ENCODE data around the gene RPIA. TPM values are rescaled to one million over a fixed set of nuclear protein-coding genes. Genes with fewer than 3 reads are reported as not detected.
A peak's percentile ranks its signal among the peaks of the same experiment; 100 is the strongest.

The RPIA gene
- total RNA-seq, 1 experiment from 2014 or later = 18.2 TPM

GRCh38 chr2:88659538-88659915 is 31.9 kb upstream of the RPIA start:
- no peaks in the 10 kb centered on the region for H3K36me3 ChIP-seq (ENCODE audit: control insufficient read depth, insufficient read depth, low read length)
- in situ Hi-C loops (cut with HindIII; ENCODE audit: low pct_unique_long_range_greater_than_20kb, low sequenced_read_pairs) = no loop called here
- ATAC-seq = peak; percentile 65; the same call in 1 of the 2 replicates
- DNase-seq (ENCODE audit: low read depth, low spot score) = no peak
- H3K4me3 ChIP-seq (ENCODE audit: low read depth in 2 of 2, low read length in 2 of 2) = peak overlapping the region in 1 of 2 experiments; percentile 26; a peak in 2 of 4 replicates
- H3K4me1 ChIP-seq (ENCODE audit: control insufficient read depth, insufficient read depth, low read length) = peaks cover 4% of the 10 kb centered on the region; the same call in 1 of the 2 replicates
- H3K27ac ChIP-seq (ENCODE audit: low read length) = no peak overlapping the region
- ChIA-PET CTCF (interaction anchor here (0.7 kb wide), 1 partner anchor 12 kb away, joined by 3 read pairs; no protein-coding TSS in a partner anchor), POLR2A (interaction anchor here (0.5 kb wide), 1 partner anchor 90 kb away, joined by 3 read pairs; no protein-coding TSS in a partner anchor)
- no peaks in the 10 kb centered on the region for H3K9me3 ChIP-seq (ENCODE audit: control insufficient read depth, insufficient read depth, low read depth, low read length)
- intact Hi-C loops (cut with micrococcal nuclease; ENCODE audit: unreplicated experiment) = no loop called here
- no peaks in the 10 kb centered on the region for H3K27me3 ChIP-seq (ENCODE audit: control insufficient read depth, insufficient read depth, low read length)
- TF ChIP-seq REST (IDR thresholded peaks at IDR 0.05; ENCODE audit: insufficient read depth in 1 of 2, low read depth in 2 of 2, low read length in 1 of 2) (no peak), SIN3A (IDR thresholded peaks at IDR 0.05; ENCODE audit: borderline replicate concordance, insufficient read depth, low read depth, low read length) (no peak), CTCF (IDR thresholded peaks at IDR 0.05) (no peak), POLR2AphosphoS5 (IDR thresholded peaks at IDR 0.05; ENCODE audit: low read depth, low read length) (no peak), TCF7L2 (IDR thresholded peaks at IDR 0.05; ENCODE audit: low read depth, low read length) (no peak)
- no TSS peak for BruUV-seq (replicated peaks)

- POLR2A ChIA-PET = no interaction called here
- CTCF ChIA-PET = no interaction called here
- in situ Hi-C loops (cut with HindIII; ENCODE audit: low pct_unique_long_range_greater_than_20kb, low sequenced_read_pairs) (no loop called here), intact Hi-C loops (cut with micrococcal nuclease; ENCODE audit: unreplicated experiment) (no loop called here)
- Histone ChIP-seq H3K4me1 (ENCODE audit: control insufficient read depth, insufficient read depth, low read length) (peaks cover 4% of the 10 kb centered on the region; the same call in 1 of the 2 replicates), H3K27me3 (ENCODE audit: control insufficient read depth, insufficient read depth, low read length) (no peaks in the 10 kb centered on the region), H3K4me3 (ENCODE audit: low read depth in 2 of 2, low read length in 2 of 2) (no peak overlapping the region), H3K36me3 (ENCODE audit: control insufficient read depth, insufficient read depth, low read length) (no peaks in the 10 kb centered on the region), H3K27ac (ENCODE audit: low read length) (no peak overlapping the region), H3K9me3 (ENCODE audit: control insufficient read depth, insufficient read depth, low read depth, low read length) (no peaks in the 10 kb centered on the region)
- no TSS peak for BruUV-seq (replicated peaks)
- no peak for DNase-seq (ENCODE audit: low read depth, low spot score)
- no peak for TF ChIP-seq REST (IDR thresholded peaks at IDR 0.05; ENCODE audit: insufficient read depth in 1 of 2, low read depth in 2 of 2, low read length in 1 of 2)
- no peak for TF ChIP-seq POLR2AphosphoS5 (IDR thresholded peaks at IDR 0.05; ENCODE audit: low read depth, low read length)
- no peak for TF ChIP-seq TCF7L2 (IDR thresholded peaks at IDR 0.05; ENCODE audit: low read depth, low read length)
- no peak for TF ChIP-seq SIN3A (IDR thresholded peaks at IDR 0.05; ENCODE audit: borderline replicate concordance, insufficient read depth, low read depth, low read length)
- TF ChIP-seq CTCF (IDR thresholded peaks at IDR 0.05) = no peak
- ATAC-seq = no peak
These were observed 30.9 kb upstream of the RPIA start for GRCh38 chr2:88660622-88661021.

Data from Panc1 (cell line).